NT2/D1 (cell line): ENCODE results near the gene NIPAL4.
"Not testable (repeated sequence)": the region's sequence is repeated elsewhere in the genome, so short reads cannot be mapped to it uniquely, and the experiment has no call there.

Source experiments
- DNase-seq: peaks from one replicate; pipeline ENCODE4 v3.0.0-alpha.2; 2011; ENCODE audit warnings: low read depth, low spot score
- H3K27me3 ChIP-seq: 2 replicates; pipeline ENCODE4 v1.6.0; 2011; ENCODE audit warnings: mild to moderate bottlenecking; ENCODE audit not compliant: insufficient read length, insufficient read depth
- H3K36me3 ChIP-seq: 2 replicates; pipeline ENCODE4 v1.6.1; 2011; ENCODE audit warnings: mild to moderate bottlenecking, low read length, mixed read lengths; ENCODE audit not compliant: insufficient read depth, insufficient read length
- H3K4me1 ChIP-seq: 2 replicates; pipeline ENCODE4 v1.5.1; 2011; ENCODE audit not compliant: insufficient read depth, insufficient read length
- H3K4me3 ChIP-seq: 2 replicates; pipeline ENCODE4 v1.5.1; 2011; ENCODE audit warnings: low read depth; ENCODE audit not compliant: insufficient read length
- H3K9ac ChIP-seq: 2 replicates; pipeline ENCODE4 v1.6.0; 2011; ENCODE audit warnings: low read depth; ENCODE audit not compliant: insufficient read length
- H3K9me3 ChIP-seq: 2 replicates; pipeline ENCODE4 v1.5.1; 2011; ENCODE audit warnings: mild to moderate bottlenecking, low read length; ENCODE audit not compliant: insufficient read depth
- SUZ12 ChIP-seq: IDR thresholded peaks from 2 replicates; pipeline ENCODE4 v1.6.1; 2011; ENCODE audit not compliant: insufficient read length, insufficient read depth; ENCODE audit errors: extremely low read depth
- YY1 ChIP-seq: IDR thresholded peaks from 2 replicates; pipeline ENCODE4 v1.6.1; 2011; ENCODE audit not compliant: insufficient read length, insufficient read depth
- ZNF274 ChIP-seq: IDR thresholded peaks from 2 replicates; pipeline ENCODE4 v1.6.1; 2011; ENCODE audit warnings: mild to moderate bottlenecking, low read depth, low read length

NIPAL4 gene

GRCh38 chr5:157459715-157460599, at the start of gene NIPAL4:
Gene NIPAL4, plus strand, starts transcription at chr5:157460213. Its CDS starts 108 bp downstream, at chr5:157460321.
- H3K9ac ChIP-seq: peak within 1 kb of the TSS; percentile 39
- no peaks in the 10 kb centered on the region for H3K9me3 ChIP-seq
- DNase-seq: no peak
- H3K4me3 ChIP-seq: peak within 1 kb of the TSS; percentile 62
- TF ChIP-seq YY1 (no peak), SUZ12 (no peak), ZNF274 (no peak)
- H3K36me3 ChIP-seq: no peaks in the 10 kb centered on the region
- peaks cover 54% of the 10 kb centered on the region for H3K27me3 ChIP-seq
- H3K4me1 ChIP-seq: no peaks in the 10 kb centered on the region

GRCh38 chr5:157415838-157416237, 44.2 kb upstream of the NIPAL4 start:
- H3K9ac ChIP-seq: no peak overlapping the region
- no peaks in the 10 kb centered on the region for H3K36me3 ChIP-seq
- no peak overlapping the region for H3K4me3 ChIP-seq
- H3K9me3 ChIP-seq: no peaks in the 10 kb centered on the region
- TF ChIP-seq ZNF274 (no peak), SUZ12 (no peak), YY1 (no peak)
- H3K27me3 ChIP-seq: no peaks in the 10 kb centered on the region
- no peak for DNase-seq
- H3K4me1 ChIP-seq: no peaks in the 10 kb centered on the region

DNA sequence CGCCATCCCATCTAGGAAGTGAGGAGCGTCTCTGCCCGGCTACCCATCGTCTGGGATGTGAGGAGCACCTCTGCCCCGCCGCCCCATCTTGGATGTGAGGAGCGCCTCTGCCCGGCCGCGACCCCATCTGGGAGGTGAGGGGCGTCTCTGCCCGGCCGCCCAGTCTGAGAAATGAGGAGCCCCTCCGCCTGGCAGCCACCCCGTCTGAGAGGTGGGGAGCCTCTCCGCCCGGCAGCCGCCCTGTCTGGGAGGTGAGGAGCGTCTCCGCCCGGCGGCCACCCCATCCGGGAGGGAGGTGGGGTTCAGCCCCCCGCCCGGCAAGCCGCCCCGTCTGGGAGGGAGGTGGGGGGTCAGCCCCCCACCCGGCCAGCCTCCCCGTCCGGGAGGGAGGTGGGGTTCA, 40.5 kb upstream of the NIPAL4 start:
- H3K27me3 ChIP-seq, H3K9ac ChIP-seq, H3K4me3 ChIP-seq, DNase-seq, H3K4me1 ChIP-seq, H3K36me3 ChIP-seq: not testable (repeated sequence)
- peaks cover 10% of the 10 kb centered on the region; the same call in 1 of the 2 replicates for H3K9me3 ChIP-seq

GRCh38 chr5:157429920-157430319, 30.1 kb upstream of the NIPAL4 start:
- H3K4me1 ChIP-seq, DNase-seq, H3K4me3 ChIP-seq, H3K9ac ChIP-seq, H3K27me3 ChIP-seq, H3K9me3 ChIP-seq, H3K36me3 ChIP-seq: not testable (repeated sequence)

- Histone ChIP-seq H3K9me3 (no peaks in the 10 kb centered on the region), H3K9ac (no peak overlapping the region), H3K27me3 (no peaks in the 10 kb centered on the region), H3K4me1 (no peaks in the 10 kb centered on the region), H3K4me3 (no peak overlapping the region), H3K36me3 (no peaks in the 10 kb centered on the region)
- peak; percentile 13 for DNase-seq
- TF ChIP-seq YY1 (no peak), SUZ12 (no peak), ZNF274 (no peak)
Measured at GRCh38 chr5:157431544-157432200, 28.3 kb upstream of the NIPAL4 start.

DNA sequence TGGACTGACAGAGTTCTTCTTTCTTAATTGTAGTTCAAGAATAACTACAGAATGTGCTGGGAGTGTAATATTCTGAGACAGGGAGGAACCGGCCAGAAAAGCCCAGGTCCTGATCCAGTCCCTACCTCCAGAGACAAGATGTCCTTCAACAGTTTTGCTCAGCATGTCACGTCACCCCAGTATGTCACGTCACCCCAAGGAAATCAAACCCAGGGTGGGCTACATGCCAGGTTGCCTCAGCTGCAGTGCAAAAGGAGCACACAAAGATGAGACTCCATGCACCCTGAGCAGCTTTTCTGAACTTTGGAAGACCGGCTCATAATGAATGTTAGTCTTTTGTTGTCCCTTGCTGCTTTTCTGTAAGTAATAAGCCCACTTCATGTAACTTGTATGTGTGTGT, 25.9 kb upstream of the NIPAL4 start:
- H3K9me3 ChIP-seq: no peaks in the 10 kb centered on the region
- DNase-seq: no peak
- H3K36me3 ChIP-seq: no peaks in the 10 kb centered on the region
- no peaks in the 10 kb centered on the region for H3K27me3 ChIP-seq
- no peak overlapping the region for H3K4me3 ChIP-seq
- no peak overlapping the region for H3K9ac ChIP-seq
- H3K4me1 ChIP-seq: no peaks in the 10 kb centered on the region
- TF ChIP-seq YY1 (no peak), ZNF274 (no peak), SUZ12 (no peak)

DNA sequence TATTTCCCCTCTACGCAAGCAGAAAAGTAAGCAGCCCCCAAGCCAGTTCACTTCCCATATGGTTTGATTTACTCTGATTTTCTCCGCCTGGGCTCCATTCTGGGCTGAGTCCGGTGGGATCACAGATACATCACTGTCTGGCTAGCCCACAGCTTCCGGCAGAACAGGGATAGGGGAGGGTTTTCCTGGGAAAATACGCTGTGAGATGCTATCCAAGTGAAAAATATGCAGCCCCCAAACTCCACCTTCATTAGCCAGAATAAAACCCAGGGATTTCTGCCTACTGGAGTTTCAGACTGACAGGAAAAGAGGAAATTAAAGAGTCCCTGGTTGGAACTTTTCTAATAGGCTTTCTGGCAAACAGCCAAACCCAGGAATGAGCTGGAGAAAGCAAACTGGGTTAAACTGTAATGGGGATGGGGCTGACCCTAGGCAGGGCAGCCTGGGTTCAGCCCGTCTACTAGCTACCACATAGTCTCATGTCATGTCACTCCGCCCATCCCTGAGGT, 16.9 kb upstream of the NIPAL4 start:
- no peak for DNase-seq
- TF ChIP-seq SUZ12: no peak
- TF ChIP-seq ZNF274: no peak
- no peak for TF ChIP-seq YY1
- H3K9me3 ChIP-seq: no peaks in the 10 kb centered on the region
- H3K9ac ChIP-seq: no peak overlapping the region
- H3K36me3 ChIP-seq: no peaks in the 10 kb centered on the region
- H3K27me3 ChIP-seq: no peaks in the 10 kb centered on the region
- no peak overlapping the region for H3K4me3 ChIP-seq
- no peaks in the 10 kb centered on the region for H3K4me1 ChIP-seq
